Measurements from ENCODE around the gene SPG7. TPM values are rescaled to one million over a fixed set of nuclear protein-coding genes. Genes with fewer than 3 reads are reported as not detected.

SPG7 gene
- total RNA-seq, 4 donors from 2014 or later = 79.0 to 156 (median 92.3) TPM

DNA sequence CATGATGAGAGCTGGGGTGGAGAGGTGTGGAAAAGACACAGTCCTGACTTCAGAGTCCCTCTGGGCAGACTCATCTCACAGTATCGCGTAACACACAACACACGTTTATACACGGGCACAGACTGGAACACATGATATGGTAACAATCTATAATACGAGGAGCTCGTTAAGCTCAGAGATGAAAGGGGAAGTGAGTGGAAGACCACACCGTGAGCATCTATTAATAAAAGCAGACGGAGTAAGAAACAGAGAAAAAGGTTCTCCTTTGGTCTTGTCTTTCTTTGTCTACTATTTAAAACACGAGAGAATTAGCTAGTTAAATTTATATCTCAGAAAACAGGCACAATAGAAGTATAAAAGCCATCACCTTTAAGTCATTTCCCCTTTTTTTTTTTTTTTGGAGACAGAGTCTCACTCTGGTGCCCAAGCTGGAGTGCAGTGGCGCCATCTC is 31.4 kb upstream of the SPG7 start:
- no peak overlapping the region for H3K4me3 ChIP-seq (ENCODE audit: low read depth, poor library complexity, severe bottlenecking)
- 40 to 51% methylated on average over 10 of the region's 10 CpGs for WGBS, 2 donors
- TF ChIP-seq, protein P1, sequence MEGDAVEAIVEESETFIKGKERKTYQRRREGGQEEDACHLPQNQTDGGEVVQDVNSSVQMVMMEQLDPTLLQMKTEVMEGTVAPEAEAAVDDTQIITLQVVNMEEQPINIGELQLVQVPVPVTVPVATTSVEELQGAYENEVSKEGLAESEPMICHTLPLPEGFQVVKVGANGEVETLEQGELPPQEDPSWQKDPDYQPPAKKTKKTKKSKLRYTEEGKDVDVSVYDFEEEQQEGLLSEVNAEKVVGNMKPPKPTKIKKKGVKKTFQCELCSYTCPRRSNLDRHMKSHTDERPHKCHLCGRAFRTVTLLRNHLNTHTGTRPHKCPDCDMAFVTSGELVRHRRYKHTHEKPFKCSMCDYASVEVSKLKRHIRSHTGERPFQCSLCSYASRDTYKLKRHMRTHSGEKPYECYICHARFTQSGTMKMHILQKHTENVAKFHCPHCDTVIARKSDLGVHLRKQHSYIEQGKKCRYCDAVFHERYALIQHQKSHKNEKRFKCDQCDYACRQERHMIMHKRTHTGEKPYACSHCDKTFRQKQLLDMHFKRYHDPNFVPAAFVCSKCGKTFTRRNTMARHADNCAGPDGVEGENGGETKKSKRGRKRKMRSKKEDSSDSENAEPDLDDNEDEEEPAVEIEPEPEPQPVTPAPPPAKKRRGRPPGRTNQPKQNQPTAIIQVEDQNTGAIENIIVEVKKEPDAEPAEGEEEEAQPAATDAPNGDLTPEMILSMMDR (IDR thresholded peaks at IDR 0.05) = no peak
- TF ChIP-seq POLR2A (IDR thresholded peaks at IDR 0.05) = no peak
- intact Hi-C loops (cut with DNase I; ENCODE audit: low total_unique reads) = no loop called here
- no peak for DNase-seq (ENCODE audit: low spot score in 2 of 2)

DNA sequence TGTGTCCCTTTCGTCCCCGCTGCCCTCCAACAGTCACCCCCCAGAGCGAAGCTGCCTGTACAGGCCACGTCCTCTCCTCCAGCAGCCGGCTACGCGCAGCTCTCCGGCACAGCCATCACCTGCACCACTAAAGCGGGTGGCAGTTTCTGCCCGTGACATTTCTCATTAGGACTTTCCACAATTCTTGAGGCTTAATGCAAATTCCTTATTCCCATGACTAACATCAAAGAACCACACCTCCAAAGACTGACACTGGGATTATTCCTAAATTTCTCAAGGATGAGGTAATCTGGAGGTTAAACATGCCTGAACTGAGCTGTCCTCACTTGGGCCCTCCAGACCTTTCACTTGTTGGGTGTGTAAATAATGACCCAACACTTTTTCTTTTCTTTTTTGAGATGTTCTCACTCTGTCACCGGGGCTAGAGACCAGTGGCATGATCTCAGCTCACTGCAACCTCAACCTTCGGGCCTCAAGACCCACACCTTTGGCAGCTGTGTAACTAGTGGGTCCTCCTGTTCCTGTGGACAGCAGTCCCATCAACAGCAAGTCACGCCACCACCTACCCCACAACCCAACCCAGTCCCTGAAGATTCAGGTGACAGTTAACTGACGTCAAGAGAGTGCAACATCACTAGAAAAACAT is 29.5 kb upstream of the SPG7 start:
- H3K4me3 ChIP-seq (ENCODE audit: low read depth, poor library complexity, severe bottlenecking) = no peak overlapping the region
- DNase-seq (ENCODE audit: low spot score in 2 of 2) = no peak
- no peak for TF ChIP-seq POLR2A (IDR thresholded peaks at IDR 0.05)
- TF ChIP-seq, protein P1 (IDR thresholded peaks at IDR 0.05) = no peak
- intact Hi-C loops (cut with DNase I; ENCODE audit: low total_unique reads) = no loop called here
- WGBS, 2 donors = 71 to 73% methylated on average over 14 of the region's 14 CpGs

DNA sequence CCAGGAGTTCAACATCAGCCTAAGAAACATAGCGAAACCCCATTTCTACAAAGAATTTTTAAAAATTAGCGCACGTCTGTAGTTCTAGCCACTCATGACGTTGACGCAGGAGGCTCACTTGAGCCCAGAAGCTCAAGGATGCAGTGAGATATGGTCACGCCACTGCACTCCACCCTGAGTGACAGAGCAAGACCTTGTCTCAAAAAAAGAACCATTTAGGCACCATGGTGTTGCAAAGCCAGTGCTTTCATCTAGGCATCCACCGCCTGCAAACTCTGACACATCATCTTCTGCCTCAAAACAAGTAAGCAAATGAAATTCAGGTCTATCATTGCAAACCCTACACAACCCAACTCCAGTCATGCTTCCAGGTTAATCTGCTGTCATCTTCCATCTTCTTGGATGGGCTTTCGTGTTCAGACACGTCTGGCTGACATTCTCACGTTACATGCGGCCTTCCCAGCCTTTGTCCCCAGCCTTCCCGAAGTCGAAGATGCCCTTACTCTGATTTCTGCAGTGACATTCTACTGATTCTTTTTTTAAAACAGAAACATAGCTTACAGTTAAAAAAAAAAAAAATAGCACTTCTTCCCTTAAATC is 26.7 kb upstream of the SPG7 start:
- intact Hi-C loops (cut with DNase I; ENCODE audit: low total_unique reads) = no loop called here
- 75 to 83% methylated on average over 13 of the region's 13 CpGs for WGBS, 2 donors
- H3K4me3 ChIP-seq (ENCODE audit: low read depth, poor library complexity, severe bottlenecking) = no peak overlapping the region
- DNase-seq (ENCODE audit: low spot score in 2 of 2) = no peak
- no peak for TF ChIP-seq POLR2A (IDR thresholded peaks at IDR 0.05)
- TF ChIP-seq, protein P1 (IDR thresholded peaks at IDR 0.05) = no peak

DNA sequence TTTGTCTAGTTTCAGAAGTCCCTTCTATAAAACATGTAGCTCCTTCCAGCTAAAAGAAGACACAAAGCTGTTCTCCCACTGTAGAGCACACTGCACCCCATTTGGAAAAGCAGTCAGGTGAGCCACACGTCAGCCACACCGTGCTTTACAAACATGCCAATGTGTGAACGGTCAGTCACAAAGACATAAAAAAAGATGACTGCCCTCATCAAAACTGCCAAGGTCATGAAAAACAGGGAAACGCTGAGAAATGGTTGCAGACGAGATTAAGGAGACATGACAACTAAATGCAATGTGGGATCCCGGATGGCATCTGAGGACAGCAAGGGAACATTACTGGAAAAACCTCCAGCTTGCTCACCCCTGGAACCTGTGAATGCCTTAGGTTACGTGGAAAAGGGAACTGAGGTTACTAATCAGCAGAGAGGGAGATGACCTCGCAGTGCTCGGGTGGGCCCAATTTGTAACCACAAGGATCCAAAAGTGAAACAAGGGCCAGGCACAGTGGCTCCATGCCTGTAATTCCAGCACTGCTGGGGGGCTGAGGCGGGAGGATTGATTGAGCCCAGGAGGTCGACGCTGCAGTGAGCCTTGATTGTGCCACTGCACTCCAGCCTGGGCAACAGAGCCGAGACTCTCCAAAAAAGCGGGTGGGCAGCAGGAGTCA is 25.9 kb upstream of the SPG7 start:
- intact Hi-C loops (cut with DNase I; ENCODE audit: low total_unique reads) = no loop called here
- no peak for TF ChIP-seq POLR2A (IDR thresholded peaks at IDR 0.05)
- TF ChIP-seq, protein P1 (IDR thresholded peaks at IDR 0.05) = no peak
- DNase-seq (ENCODE audit: low spot score in 2 of 2) = no peak
- no peak overlapping the region for H3K4me3 ChIP-seq (ENCODE audit: low read depth, poor library complexity, severe bottlenecking)
- WGBS, 2 donors = 48 to 50% methylated on average over 14 of the region's 14 CpGs

DNA sequence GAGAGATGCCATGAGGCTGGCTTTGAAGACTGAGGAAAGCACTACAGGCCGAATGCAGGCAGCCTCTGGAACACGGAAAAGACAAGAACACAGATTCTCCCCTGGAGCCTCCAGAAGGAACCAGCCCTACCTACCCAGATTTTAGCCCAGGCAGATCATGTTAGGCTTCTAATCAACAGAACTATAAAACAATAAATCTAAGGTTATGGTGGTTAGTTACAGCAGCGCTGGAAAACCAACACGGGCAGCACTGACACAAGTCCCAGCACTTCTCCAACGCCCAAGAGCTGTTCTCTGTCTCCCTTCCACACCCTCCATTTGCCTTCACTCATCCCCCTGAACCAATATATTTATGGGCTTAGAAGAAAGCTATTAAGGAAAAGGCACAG is 25.4 kb upstream of the SPG7 start:
- DNase-seq (ENCODE audit: low spot score in 2 of 2) = no peak
- no peak overlapping the region for H3K4me3 ChIP-seq (ENCODE audit: low read depth, poor library complexity, severe bottlenecking)
- no peak for TF ChIP-seq POLR2A (IDR thresholded peaks at IDR 0.05)
- TF ChIP-seq, protein P1 (IDR thresholded peaks at IDR 0.05) = no peak
- 31 to 38% methylated on average over 5 of the region's 5 CpGs for WGBS, 2 donors
- intact Hi-C loops (cut with DNase I; ENCODE audit: low total_unique reads) = no loop called here
